T-helper 17 cell (primary cell): ENCODE measurements around the gene DYRK2. TPM values are rescaled to one million over a fixed set of nuclear protein-coding genes. Genes with fewer than 3 reads are reported as not detected.
"Not testable (repeated sequence)": the region's sequence is repeated elsewhere in the genome, so short reads cannot be mapped to it uniquely, and the experiment has no call there.

Source experiments
- ATAC-seq: fragments of 150-1000 bp; cut with Tn5 transposase; 2 replicates; pipeline ENCODE4 v1.10.0; 2021; ENCODE audit warnings: mild to moderate bottlenecking, moderate library complexity
- DNase-seq, 3 donors: peaks; one replicate each; pipeline versions ENCODE4 v3.0.0 to v3.0.0-alpha.2; 2020 to 2021
- H3K9me3 ChIP-seq: one replicate; pipeline ENCODE4 v1.7.0; 2013; ENCODE audit warnings: low read length, mild to moderate bottlenecking; ENCODE audit not compliant: control insufficient read depth, poor library complexity, severe bottlenecking
- H3K27ac Mint-ChIP-seq: one replicate; pipeline ENCODE4 v1.8.0; 2022; ENCODE audit warnings: mild to moderate bottlenecking, moderate library complexity, mixed read lengths
- H3K27me3 Mint-ChIP-seq: one replicate; pipeline ENCODE4 v1.8.0; 2022; ENCODE audit warnings: mixed read lengths
- H3K36me3 Mint-ChIP-seq: one replicate; pipeline ENCODE4 v1.8.0; 2022; ENCODE audit warnings: low read depth, mixed read lengths
- H3K4me1 Mint-ChIP-seq: one replicate; pipeline ENCODE4 v1.8.0; 2022; ENCODE audit warnings: mild to moderate bottlenecking, mixed read lengths
- H3K4me3 Mint-ChIP-seq: one replicate; pipeline ENCODE4 v1.8.0; 2022; ENCODE audit warnings: mild to moderate bottlenecking, moderate library complexity, mixed read lengths
- total RNA-seq, 4 donors: library from RNA in 2 of 4; stranded (reverse) in 2 of 4; gene quantifications; one replicate each; pipeline ENCODE4 v1.2.3 and lab custom pipeline; 2022 to 2026

Gene DYRK2
- total RNA-seq, 2 donors from 2014 or later: 85.6 to 88.9 TPM

DNA sequence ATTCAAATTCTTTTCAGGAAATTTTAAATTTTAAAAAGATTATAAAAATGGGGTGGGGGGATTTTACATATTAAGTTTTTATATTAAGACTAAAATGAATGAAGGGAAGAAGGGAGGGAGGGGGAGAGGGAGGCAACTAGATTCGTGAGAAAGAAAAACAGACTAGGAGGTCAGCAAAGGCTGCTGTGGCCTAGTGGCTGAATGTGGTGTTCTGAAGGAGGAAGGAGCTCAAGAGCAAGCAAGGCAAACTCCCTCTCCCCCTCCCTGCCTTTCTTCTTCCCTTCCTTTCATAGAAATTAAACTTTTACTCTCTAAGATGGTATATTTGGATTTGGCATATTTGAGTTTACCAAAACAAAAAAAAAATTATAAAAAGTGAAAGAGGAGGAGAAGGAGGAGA lies 18.1 kb downstream of the DYRK2 start:
- H3K36me3 Mint-ChIP-seq: peaks cover 9% of the 10 kb centered on the region
- no peak overlapping the region for H3K4me3 Mint-ChIP-seq
- no peaks in the 10 kb centered on the region for H3K27me3 Mint-ChIP-seq
- no peak for DNase-seq
- peaks cover 41% of the 10 kb centered on the region for H3K4me1 Mint-ChIP-seq
- H3K9me3 ChIP-seq: no peaks in the 10 kb centered on the region
- no peak for ATAC-seq
- H3K27ac Mint-ChIP-seq: peak overlapping the region; percentile 78

- Mint-ChIP-seq H3K27me3 (no peaks in the 10 kb centered on the region), H3K27ac (peak overlapping the region; percentile 78), H3K36me3 (peaks cover 9% of the 10 kb centered on the region), H3K4me1 (peaks cover 36% of the 10 kb centered on the region), H3K4me3 (peak overlapping the region; percentile 22)
- no peaks in the 10 kb centered on the region for H3K9me3 ChIP-seq
- DNase-seq (no peak), ATAC-seq (no peak)
These were observed 18.9 kb downstream of the DYRK2 start for GRCh38 chr12:67667276-67668073.

- Mint-ChIP-seq H3K27ac (peak overlapping the region; percentile 51), H3K4me3 (peak overlapping the region; percentile 4), H3K27me3 (no peaks in the 10 kb centered on the region), H3K36me3 (peaks cover 11% of the 10 kb centered on the region), H3K4me1 (peaks cover 23% of the 10 kb centered on the region)
- ATAC-seq (no peak), DNase-seq (no peak)
- H3K9me3 ChIP-seq: no peaks in the 10 kb centered on the region
These were observed 20.8 kb downstream of the DYRK2 start for GRCh38 chr12:67669217-67669933.

- Mint-ChIP-seq H3K36me3 (peaks cover 11% of the 10 kb centered on the region), H3K4me3 (no peak overlapping the region), H3K27ac (peak overlapping the region; percentile 51), H3K4me1 (peaks cover 21% of the 10 kb centered on the region), H3K27me3 (no peaks in the 10 kb centered on the region)
- no peaks in the 10 kb centered on the region for H3K9me3 ChIP-seq
- ATAC-seq (no peak), DNase-seq (no peak)
These were observed 21.5 kb downstream of the DYRK2 start for GRCh38 chr12:67669934-67670631.

GRCh38 chr12:67671419-67671818 lies 22.9 kb downstream of the DYRK2 start:
- no peak for DNase-seq
- no peaks in the 10 kb centered on the region for H3K9me3 ChIP-seq
- Mint-ChIP-seq H3K36me3 (peaks cover 9% of the 10 kb centered on the region), H3K27ac (no peak overlapping the region), H3K4me1 (peaks cover 18% of the 10 kb centered on the region), H3K27me3 (no peaks in the 10 kb centered on the region), H3K4me3 (no peak overlapping the region)
- no peak for ATAC-seq

DNA sequence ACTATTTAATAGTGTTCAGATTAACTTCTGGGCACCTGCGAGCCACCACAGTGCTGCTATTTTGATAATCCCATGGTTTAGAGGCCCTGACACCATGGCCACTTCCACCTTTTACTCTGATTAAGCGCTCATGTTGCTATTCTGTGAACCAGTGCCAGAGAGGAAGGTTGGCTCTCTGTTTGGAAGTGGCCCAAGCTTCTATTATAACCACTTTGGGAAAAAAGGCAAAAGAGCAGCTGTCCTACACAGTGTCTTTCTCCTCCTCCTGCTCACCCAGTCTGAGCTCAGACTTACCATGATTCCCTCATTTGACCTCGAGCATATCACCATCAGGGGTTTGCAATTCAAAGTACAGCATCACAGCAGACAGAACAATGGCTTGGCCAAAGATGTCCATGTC lies 23.3 kb downstream of the DYRK2 start:
- Mint-ChIP-seq H3K4me1 (peaks cover 19% of the 10 kb centered on the region), H3K27ac (no peak overlapping the region), H3K4me3 (no peak overlapping the region), H3K27me3 (no peaks in the 10 kb centered on the region), H3K36me3 (peaks cover 8% of the 10 kb centered on the region)
- ATAC-seq (no peak), DNase-seq (no peak)
- no peaks in the 10 kb centered on the region for H3K9me3 ChIP-seq

- not testable (repeated sequence) for H3K27me3 Mint-ChIP-seq, DNase-seq, H3K36me3 Mint-ChIP-seq, H3K27ac Mint-ChIP-seq, H3K4me3 Mint-ChIP-seq, ATAC-seq, H3K9me3 ChIP-seq
- H3K4me1 Mint-ChIP-seq: peaks cover 15% of the 10 kb centered on the region
These were observed 24.0 kb downstream of the DYRK2 start for GRCh38 chr12:67672507-67672906.

- not testable (repeated sequence) for H3K27me3 Mint-ChIP-seq, H3K27ac Mint-ChIP-seq, DNase-seq, ATAC-seq, H3K4me3 Mint-ChIP-seq, H3K9me3 ChIP-seq, H3K36me3 Mint-ChIP-seq
- H3K4me1 Mint-ChIP-seq: peaks cover 16% of the 10 kb centered on the region
These were observed 25.0 kb downstream of the DYRK2 start for GRCh38 chr12:67673509-67673908.

DNA sequence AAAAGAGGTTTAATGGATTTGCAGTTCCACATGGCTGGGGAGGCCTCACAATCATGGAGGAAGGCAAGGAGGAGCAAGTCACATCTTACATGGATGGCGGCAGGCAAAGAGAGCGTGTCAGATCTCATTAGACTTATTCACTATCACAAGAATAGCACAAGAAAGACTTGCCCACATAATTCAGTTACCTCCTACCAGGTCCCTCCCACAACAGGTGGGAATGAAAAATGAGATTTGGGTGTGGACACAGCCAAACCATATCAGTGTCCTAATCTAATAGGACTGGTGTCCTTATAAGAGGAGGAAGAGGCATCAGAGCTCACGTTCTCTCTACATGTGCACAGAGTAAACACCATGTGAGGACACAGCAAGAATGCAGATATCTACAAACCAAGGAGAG lies 25.9 kb downstream of the DYRK2 start:
- H3K27ac Mint-ChIP-seq: no peak overlapping the region
- H3K9me3 ChIP-seq: no peaks in the 10 kb centered on the region
- no peaks in the 10 kb centered on the region for H3K27me3 Mint-ChIP-seq
- DNase-seq: no peak
- H3K4me1 Mint-ChIP-seq: peaks cover 13% of the 10 kb centered on the region
- H3K4me3 Mint-ChIP-seq: no peak overlapping the region
- no peak for ATAC-seq
- H3K36me3 Mint-ChIP-seq: peaks cover 2% of the 10 kb centered on the region

DNA sequence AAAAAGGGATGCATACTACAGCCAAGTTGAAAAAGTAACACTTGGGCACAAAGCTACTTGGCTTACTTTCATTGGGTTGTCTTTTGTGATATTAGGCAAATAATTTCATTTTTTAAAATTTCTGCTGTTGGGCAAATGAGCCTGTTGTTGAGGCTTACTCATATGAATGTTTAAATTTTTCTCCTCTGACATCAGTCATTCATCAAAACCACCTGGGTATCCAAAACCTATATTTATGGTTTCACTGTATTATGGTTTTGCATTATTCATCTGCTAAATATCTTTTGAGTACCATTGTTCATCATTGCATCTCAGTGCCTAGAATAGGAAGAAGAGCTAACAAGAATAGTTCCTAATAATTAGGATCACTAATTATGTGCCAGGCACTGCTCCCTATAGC lies 28.1 kb downstream of the DYRK2 start:
- DNase-seq (no peak), ATAC-seq (no peak)
- H3K27ac Mint-ChIP-seq: no peak overlapping the region
- H3K36me3 Mint-ChIP-seq: peaks cover 9% of the 10 kb centered on the region
- no peaks in the 10 kb centered on the region for H3K9me3 ChIP-seq
- H3K4me1 Mint-ChIP-seq: peaks cover 6% of the 10 kb centered on the region
- no peak overlapping the region for H3K4me3 Mint-ChIP-seq
- no peaks in the 10 kb centered on the region for H3K27me3 Mint-ChIP-seq

DNA sequence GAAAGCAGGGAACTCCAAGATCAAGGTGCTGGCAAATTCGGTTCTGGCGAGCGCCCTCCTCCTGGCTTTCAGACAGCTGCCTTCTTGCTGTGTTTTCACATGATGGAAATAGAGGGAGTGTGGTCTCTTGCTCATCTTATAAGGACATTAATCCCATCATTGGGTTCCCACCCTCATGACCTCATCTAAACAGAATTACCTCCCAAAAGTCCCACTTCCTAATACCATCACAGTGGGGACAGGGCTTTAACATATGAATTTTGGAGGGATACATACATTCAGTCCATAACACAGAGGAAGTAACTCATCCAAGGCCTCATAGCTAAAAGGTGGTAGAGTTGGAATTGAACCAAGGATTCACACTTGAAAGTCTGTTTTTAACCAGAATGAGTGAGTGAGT lies 28.6 kb downstream of the DYRK2 start:
- ATAC-seq: no peak
- Mint-ChIP-seq H3K36me3 (peaks cover 14% of the 10 kb centered on the region), H3K27ac (no peak overlapping the region), H3K27me3 (no peaks in the 10 kb centered on the region), H3K4me1 (peaks cover 6% of the 10 kb centered on the region), H3K4me3 (no peak overlapping the region)
- H3K9me3 ChIP-seq: no peaks in the 10 kb centered on the region
- no peak for DNase-seq

- ATAC-seq (no peak), DNase-seq (no peak)
- no peaks in the 10 kb centered on the region for H3K9me3 ChIP-seq
- Mint-ChIP-seq H3K27me3 (no peaks in the 10 kb centered on the region), H3K36me3 (peaks cover 13% of the 10 kb centered on the region), H3K4me3 (no peak overlapping the region), H3K27ac (no peak overlapping the region), H3K4me1 (peaks cover 8% of the 10 kb centered on the region)
These were observed 32.7 kb downstream of the DYRK2 start for GRCh38 chr12:67681105-67681778.
